Measurements from ENCODE around the gene PBX4. TPM values are rescaled to one million over a fixed set of nuclear protein-coding genes. Genes with fewer than 3 reads are reported as not detected.

Gene PBX4
- total RNA-seq, 2 donors from 2014 or later: 1.6 to 8.2 TPM

DNA sequence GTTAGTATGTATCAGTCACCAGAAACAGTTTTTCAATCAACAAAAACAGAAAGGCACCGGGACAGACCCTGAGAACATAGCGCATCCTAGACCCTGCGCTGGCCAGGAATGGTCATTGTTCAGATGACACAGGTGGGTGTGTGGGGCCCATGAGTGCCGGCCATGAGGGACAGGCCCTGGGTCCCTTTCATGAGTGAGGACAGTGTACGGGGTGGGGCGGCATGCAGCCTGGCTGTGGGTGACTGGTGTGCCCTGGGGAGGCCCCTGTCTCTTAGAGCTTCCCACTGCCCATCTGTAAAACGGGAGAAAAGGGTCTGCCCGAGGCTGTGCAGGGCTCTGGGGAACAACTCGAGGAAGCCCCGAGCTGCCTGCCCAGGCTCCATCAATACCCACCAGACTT lies 25.8 kb downstream of the PBX4 start:
- WGBS, 2 donors: 88 to 90% methylated on average over 4 to 10 of the region's 10 CpGs
- TF ChIP-seq POLR2A (IDR thresholded peaks at IDR 0.05): no peak
- TF ChIP-seq, protein P1, sequence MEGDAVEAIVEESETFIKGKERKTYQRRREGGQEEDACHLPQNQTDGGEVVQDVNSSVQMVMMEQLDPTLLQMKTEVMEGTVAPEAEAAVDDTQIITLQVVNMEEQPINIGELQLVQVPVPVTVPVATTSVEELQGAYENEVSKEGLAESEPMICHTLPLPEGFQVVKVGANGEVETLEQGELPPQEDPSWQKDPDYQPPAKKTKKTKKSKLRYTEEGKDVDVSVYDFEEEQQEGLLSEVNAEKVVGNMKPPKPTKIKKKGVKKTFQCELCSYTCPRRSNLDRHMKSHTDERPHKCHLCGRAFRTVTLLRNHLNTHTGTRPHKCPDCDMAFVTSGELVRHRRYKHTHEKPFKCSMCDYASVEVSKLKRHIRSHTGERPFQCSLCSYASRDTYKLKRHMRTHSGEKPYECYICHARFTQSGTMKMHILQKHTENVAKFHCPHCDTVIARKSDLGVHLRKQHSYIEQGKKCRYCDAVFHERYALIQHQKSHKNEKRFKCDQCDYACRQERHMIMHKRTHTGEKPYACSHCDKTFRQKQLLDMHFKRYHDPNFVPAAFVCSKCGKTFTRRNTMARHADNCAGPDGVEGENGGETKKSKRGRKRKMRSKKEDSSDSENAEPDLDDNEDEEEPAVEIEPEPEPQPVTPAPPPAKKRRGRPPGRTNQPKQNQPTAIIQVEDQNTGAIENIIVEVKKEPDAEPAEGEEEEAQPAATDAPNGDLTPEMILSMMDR (IDR thresholded peaks at IDR 0.05): no peak
- Histone ChIP-seq H3K9me3 (no peaks in the 10 kb centered on the region), H3K36me3 (replicated peaks in 1 of 2; ENCODE audit: insufficient read depth in 1 of 2, low read depth in 2 of 2) (no peaks in the 10 kb centered on the region), H3K27me3 (no peaks in the 10 kb centered on the region), H3K4me3 (no peak overlapping the region), H3K27ac (no peak overlapping the region), H3K4me1 (peaks cover 16% of the 10 kb centered on the region)
- intact Hi-C loops (cut with DNase I): no loop called here
- ATAC-seq (no peak), DNase-seq (no peak)

DNA sequence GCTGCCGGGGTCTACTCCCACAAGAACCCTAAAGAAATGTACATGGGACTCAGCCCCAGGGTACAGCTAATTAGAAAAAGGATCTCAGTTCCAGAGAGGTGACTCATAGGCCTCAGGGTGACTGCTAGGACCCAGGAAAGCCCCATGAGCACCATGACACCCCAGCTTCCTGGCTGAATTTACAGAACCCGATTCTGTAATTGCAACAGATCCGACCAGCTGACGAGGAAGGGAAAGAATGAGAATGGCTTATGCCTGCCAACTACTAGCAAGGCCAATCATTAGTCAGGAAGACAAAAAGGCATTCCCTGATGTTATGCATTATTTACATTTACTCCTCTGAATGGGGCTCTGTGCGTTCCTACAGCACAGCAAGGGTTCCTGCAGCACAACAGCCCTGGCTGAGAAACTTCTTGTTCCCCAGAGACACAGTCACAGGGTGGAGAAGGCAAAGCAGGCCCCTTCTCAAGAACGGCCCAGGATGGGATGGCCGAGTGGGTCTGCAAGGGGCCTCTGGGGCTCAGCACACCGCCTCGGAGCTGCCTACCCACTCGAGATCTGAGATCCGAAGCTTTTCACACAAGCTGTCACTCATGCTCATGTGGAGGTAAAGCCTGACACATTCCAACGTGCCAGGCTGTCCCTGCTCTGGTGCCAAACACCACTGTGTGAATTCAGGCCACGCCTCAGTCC lies 27.2 kb downstream of the PBX4 start:
- 31 to 44% methylated on average over 12 to 13 of the region's 13 CpGs for WGBS, 2 donors

DNA sequence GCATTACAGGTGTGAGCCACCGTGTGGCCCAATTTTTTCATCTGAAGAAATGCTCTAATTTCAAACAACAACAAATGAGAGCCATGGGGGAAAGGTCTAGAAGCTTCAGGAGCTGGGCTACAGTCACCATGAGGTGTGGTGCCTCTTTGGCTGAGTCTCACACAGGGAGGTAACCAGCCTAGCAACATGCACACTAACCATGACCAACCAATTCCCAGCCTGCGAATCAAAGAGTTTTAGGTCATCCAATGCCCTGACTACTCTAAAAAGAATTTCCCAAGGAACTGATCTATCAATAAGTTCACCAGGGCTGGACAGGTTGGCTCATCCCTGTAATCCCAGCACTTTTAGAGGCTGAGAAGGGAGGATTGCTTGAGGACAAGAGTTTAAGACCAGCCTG lies 29.9 kb downstream of the PBX4 start:
- TF ChIP-seq, protein P1 (IDR thresholded peaks at IDR 0.05): no peak
- TF ChIP-seq POLR2A (IDR thresholded peaks at IDR 0.05): no peak
- ATAC-seq (no peak), DNase-seq (no peak)
- H3K27me3 ChIP-seq: no peaks in the 10 kb centered on the region
- no peak overlapping the region for H3K4me3 ChIP-seq
- no peaks in the 10 kb centered on the region for H3K9me3 ChIP-seq
- no peaks in the 10 kb centered on the region for H3K36me3 ChIP-seq (replicated peaks in 1 of 2; ENCODE audit: insufficient read depth in 1 of 2, low read depth in 2 of 2)
- peaks cover 12% of the 10 kb centered on the region for H3K4me1 ChIP-seq
- intact Hi-C loops (cut with DNase I): no loop called here
- no peak overlapping the region for H3K27ac ChIP-seq
- 80 to 94% methylated on average over 1 to 2 of the region's 2 CpGs for WGBS, 2 donors

More for the DNA sequence above, 27.2 kb downstream of the PBX4 start:
- ATAC-seq: peak; percentile 81
- no peaks in the 10 kb centered on the region for H3K27me3 ChIP-seq
- intact Hi-C loops (cut with DNase I): no loop called here
- H3K4me1 ChIP-seq: peaks cover 16% of the 10 kb centered on the region
- H3K9me3 ChIP-seq: no peaks in the 10 kb centered on the region
- TF ChIP-seq, protein P1 (IDR thresholded peaks at IDR 0.05): no peak
- TF ChIP-seq POLR2A (IDR thresholded peaks at IDR 0.05): no peak
- H3K27ac ChIP-seq: peak overlapping the region in 3 of 4 donors; percentile 54 to 82 (median 61)
- H3K4me3 ChIP-seq: no peak overlapping the region
- peak; percentile 21 to 72 (median 33) for DNase-seq
- H3K36me3 ChIP-seq (replicated peaks in 1 of 2; ENCODE audit: insufficient read depth in 1 of 2, low read depth in 2 of 2): no peaks in the 10 kb centered on the region

DNA sequence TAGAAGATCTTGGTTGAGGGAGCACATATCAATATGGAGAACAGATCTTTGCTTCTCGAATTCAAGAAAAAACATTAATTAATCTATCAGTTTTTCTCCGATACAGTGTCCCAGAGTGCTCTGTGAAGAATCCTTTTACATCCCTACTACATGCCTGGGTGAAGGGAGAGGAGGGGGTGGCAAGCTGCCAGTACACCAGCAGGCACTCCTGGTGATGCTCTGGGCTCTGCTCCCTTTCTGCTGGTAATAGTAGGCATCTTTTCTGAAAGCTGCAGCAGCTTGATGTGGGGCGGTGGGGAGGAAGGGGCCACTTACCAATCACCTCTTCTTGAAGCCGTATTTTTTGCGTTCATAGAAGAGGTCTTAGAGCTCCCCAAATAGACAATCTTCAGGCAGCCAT lies 30.7 kb downstream of the PBX4 start:
- intact Hi-C loops (cut with DNase I): no loop called here
- Histone ChIP-seq H3K9me3 (no peaks in the 10 kb centered on the region), H3K4me1 (peaks cover 12% of the 10 kb centered on the region), H3K4me3 (no peak overlapping the region), H3K27me3 (no peaks in the 10 kb centered on the region), H3K27ac (no peak overlapping the region), H3K36me3 (replicated peaks in 1 of 2; ENCODE audit: insufficient read depth in 1 of 2, low read depth in 2 of 2) (no peaks in the 10 kb centered on the region)
- no peak for ATAC-seq
- no peak for TF ChIP-seq POLR2A (IDR thresholded peaks at IDR 0.05)
- TF ChIP-seq, protein P1 (IDR thresholded peaks at IDR 0.05): no peak
- no peak for DNase-seq
- 85 to 89% methylated on average over 3 to 5 of the region's 5 CpGs for WGBS, 2 donors

DNA sequence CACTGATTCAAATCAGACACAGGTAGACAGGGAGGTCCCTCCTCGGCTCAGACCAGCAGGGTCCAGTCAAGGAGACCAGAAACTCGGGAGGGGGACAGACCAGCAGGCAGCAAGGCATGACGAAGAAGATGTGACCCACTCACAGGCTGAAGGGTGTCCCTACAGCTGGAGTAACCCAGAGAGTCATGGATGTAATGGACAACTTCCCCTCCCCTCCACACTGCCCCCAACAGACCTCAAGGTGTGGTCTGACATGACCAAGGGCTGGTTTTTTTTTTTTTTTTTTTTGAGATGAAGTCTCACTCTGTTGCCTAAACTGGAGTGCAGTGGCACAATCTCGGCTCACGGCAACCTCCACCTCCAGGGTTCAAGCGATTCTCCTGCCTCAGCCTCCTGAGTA lies 34.1 kb downstream of the PBX4 start:
- Histone ChIP-seq H3K4me3 (no peak overlapping the region), H3K4me1 (no peaks in the 10 kb centered on the region), H3K36me3 (replicated peaks in 1 of 2; ENCODE audit: insufficient read depth in 1 of 2, low read depth in 2 of 2) (no peaks in the 10 kb centered on the region), H3K27ac (no peak overlapping the region), H3K9me3 (no peaks in the 10 kb centered on the region), H3K27me3 (no peaks in the 10 kb centered on the region)
- 60 to 78% methylated on average over 6 of the region's 6 CpGs for WGBS, 2 donors
- TF ChIP-seq, protein P1 (IDR thresholded peaks at IDR 0.05): no peak
- TF ChIP-seq POLR2A (IDR thresholded peaks at IDR 0.05): no peak
- intact Hi-C loops (cut with DNase I): no loop called here
- DNase-seq (no peak), ATAC-seq (no peak)
